A549 (cell line): ENCODE results near the gene TMOD1.

Experiments used
- BHLHE40 ChIP-seq: IDR thresholded peaks from 2 replicates; pipeline ENCODE4 v1.6.1; 2012; ENCODE audit warnings: low read depth, low read length, inconsistent platforms
- CHD4 ChIP-seq: fragments of 200-600 bp; sonication (generic); IDR thresholded peaks from 2 replicates; pipeline ENCODE4 v1.6.1; 2016; ENCODE audit warnings: antibody characterized with exemption, mild to moderate bottlenecking, borderline replicate concordance
- EP300 ChIP-seq, 2 experiments: fragments of >200 bp; sonication (Bioruptor Twin); formaldehyde crosslinking; IDR thresholded peaks; 2 replicates in 1 of 2; 3 replicates in 1 of 2; pipeline ENCODE4 v1.6.1; 2016 to 2017
- MAZ ChIP-seq: fragments of 150-350 bp; IDR thresholded peaks from 2 replicates; pipeline ENCODE4 v1.6.1; 2014; ENCODE audit warnings: antibody characterized with exemption, low read depth, low read length, borderline replicate concordance
- NR3C1 ChIP-seq: fragments of >200 bp; sonication (Bioruptor Twin); formaldehyde crosslinking; IDR thresholded peaks from 3 replicates; pipeline ENCODE4 v1.6.1; 2017
- POLR2A ChIP-seq: IDR thresholded peaks from 2 replicates; pipeline ENCODE4 v1.6.1; 2012; ENCODE audit warnings: mild to moderate bottlenecking, low read length
- TF ChIP-seq, protein P1 (sequence below): fragments of >200 bp; sonication (Bioruptor Twin); formaldehyde crosslinking; IDR thresholded peaks from 3 replicates; pipeline ENCODE4 v1.5.1; 2016
- TF ChIP-seq, protein P2 (sequence below): IDR thresholded peaks from 2 replicates; pipeline ENCODE4 v1.6.1; 2012

GRCh38 chr9:97479496-97480159 lies 21.8 kb upstream of the TMOD1 start:
- no peak for TF ChIP-seq BHLHE40
- TF ChIP-seq, protein P1, sequence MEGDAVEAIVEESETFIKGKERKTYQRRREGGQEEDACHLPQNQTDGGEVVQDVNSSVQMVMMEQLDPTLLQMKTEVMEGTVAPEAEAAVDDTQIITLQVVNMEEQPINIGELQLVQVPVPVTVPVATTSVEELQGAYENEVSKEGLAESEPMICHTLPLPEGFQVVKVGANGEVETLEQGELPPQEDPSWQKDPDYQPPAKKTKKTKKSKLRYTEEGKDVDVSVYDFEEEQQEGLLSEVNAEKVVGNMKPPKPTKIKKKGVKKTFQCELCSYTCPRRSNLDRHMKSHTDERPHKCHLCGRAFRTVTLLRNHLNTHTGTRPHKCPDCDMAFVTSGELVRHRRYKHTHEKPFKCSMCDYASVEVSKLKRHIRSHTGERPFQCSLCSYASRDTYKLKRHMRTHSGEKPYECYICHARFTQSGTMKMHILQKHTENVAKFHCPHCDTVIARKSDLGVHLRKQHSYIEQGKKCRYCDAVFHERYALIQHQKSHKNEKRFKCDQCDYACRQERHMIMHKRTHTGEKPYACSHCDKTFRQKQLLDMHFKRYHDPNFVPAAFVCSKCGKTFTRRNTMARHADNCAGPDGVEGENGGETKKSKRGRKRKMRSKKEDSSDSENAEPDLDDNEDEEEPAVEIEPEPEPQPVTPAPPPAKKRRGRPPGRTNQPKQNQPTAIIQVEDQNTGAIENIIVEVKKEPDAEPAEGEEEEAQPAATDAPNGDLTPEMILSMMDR: no peak
- no peak for TF ChIP-seq NR3C1
- TF ChIP-seq, protein P2, sequence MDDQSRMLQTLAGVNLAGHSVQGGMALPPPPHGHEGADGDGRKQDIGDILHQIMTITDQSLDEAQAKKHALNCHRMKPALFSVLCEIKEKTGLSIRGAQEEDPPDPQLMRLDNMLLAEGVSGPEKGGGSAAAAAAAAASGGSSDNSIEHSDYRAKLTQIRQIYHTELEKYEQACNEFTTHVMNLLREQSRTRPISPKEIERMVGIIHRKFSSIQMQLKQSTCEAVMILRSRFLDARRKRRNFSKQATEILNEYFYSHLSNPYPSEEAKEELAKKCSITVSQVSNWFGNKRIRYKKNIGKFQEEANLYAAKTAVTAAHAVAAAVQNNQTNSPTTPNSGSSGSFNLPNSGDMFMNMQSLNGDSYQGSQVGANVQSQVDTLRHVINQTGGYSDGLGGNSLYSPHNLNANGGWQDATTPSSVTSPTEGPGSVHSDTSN: no peak
- no peak for TF ChIP-seq EP300 (IDR thresholded peaks at IDR 0.05)
- TF ChIP-seq CHD4: no peak
- no peak for TF ChIP-seq POLR2A
- TF ChIP-seq MAZ: no peak
